GM21367 (cell line): ENCODE measurements around the gene PLCH1.

Experiments used
- ATAC-seq: cut with Tn5 transposase; IDR thresholded peaks from one replicate; pipeline ENCODE4 v1.9.1; 2021; ENCODE audit not compliant: unreplicated experiment

PLCH1 gene

GRCh38 chr3:155354658-155355057 is 390.2 kb downstream of the PLCH1 start:
- ATAC-seq = no peak

DNA sequence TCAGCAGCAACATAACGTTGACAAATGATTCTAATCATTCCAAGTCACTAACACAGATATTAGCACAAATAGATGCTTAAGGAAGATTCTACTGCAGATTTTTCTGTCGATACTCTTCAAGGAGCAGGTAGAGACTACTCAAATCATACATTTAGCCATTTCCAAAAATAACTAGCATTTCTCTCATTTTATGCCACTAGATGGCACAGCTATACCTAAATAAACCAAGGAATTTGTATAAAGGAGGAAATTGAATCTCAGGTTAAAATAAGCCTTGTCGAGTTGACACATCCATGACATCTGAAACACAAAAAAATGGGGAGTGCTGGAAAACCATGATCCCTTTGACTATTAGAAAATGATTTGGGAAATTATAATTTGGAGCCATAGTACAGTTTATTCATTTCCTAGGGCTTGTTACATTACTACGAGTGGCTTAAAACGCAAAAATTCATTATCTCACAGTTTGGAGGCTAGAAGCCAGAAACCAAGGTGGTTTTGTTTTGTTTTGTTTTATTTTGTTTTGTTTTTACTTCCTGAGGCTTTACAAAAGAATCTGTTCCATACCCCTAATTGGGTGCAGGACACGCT is 391.9 kb downstream of the PLCH1 start:
- no peak for ATAC-seq

- no peak for ATAC-seq
Observed at GRCh38 chr3:155350571-155350970, 394.3 kb downstream of the PLCH1 start.

GRCh38 chr3:155347901-155348300 is 397.0 kb downstream of the PLCH1 start:
- no peak for ATAC-seq

DNA sequence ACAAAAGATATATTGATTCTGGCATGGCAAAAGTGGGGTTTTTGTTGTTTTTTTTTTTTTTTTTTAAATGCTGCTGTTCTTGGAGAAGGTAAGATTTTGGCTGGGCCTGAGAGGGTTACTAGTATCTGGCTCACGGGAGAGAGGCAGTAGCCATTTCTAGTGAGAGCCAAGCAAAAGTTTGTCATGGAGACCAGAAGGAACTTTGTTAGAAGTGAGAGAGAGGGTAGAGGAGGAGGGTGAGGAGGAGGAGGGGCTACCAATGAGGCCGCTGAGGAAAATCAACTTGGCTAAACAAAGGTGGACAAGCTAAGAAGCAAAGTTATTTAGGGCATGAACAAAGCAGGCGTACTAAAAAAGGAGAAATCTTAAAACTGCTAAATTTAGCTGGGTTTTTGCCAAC is 402.5 kb downstream of the PLCH1 start:
- ATAC-seq = no peak

- no peak for ATAC-seq
Observed at GRCh38 chr3:155339052-155339451, 405.8 kb downstream of the PLCH1 start.

DNA sequence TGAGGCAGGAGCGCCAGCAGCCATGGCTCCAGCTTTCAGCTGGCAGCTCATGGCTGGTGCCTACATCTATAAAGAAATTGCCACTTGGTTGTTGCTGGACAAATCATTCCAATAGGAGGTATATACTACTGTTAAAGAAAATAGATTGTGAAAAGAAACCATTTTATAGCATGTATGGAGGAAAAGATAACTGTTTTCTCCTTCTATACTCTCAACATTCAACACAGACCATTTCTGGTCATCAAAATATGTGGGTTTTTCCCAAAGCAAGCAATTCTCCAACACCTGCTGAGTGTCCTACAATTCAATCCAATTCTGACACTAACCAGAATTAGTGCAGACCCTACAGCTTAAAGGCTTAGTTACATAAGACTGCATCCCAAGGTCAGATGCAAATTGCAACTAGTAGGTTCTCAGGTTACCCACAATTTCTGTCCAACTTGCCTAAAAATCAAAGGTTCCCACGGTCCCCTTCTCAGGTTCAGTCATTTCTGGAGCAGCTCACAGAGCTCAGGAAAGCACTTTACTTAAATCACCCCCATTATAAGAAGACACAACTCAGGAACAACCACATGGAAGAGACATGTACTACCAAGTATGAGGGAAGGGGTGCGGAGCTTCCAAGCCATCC is 409.0 kb downstream of the PLCH1 start:
- peak; percentile 42 for ATAC-seq

DNA sequence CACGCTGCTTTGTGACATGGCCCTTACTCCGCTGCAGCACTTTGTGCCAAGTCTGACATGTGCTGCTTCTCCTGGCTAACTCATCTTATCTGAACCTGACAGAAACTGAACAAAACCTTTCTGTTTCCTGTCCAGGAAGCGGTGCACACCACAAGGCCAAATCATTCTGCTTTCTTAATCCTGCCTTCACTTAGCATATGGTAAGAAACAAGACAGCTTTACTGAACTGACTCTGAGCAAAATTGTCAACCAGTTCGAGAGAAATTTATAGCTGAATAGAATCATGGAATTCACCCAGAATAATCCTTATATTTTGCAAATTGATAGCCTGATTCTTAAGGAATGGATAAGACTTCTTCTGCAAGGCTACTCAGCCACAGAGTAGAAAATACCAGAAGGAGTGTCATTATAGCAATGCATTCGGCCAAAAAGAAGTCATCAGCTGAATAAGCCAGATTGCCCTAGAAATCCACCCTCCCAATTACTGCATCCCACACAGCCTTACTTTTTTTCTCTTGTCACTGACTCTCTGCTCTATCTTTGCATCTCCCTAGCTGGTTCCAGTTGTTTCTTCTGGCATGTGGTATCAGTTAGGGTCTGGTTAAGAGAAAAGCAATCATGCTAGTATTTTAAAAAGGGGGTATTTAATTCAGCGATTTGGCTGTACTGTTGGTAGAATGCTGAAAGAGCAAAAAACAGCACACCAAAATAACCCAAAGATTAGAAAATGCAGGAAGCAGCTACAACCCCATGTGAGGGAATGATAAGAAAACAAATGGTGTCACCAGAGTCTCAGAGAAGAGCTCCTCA is 409.8 kb downstream of the PLCH1 start:
- peak; percentile 94 for ATAC-seq

- no peak for ATAC-seq
Observed at GRCh38 chr3:155334215-155334913, 410.5 kb downstream of the PLCH1 start.

GRCh38 chr3:155332716-155333115 is 412.2 kb downstream of the PLCH1 start:
- ATAC-seq = no peak

DNA sequence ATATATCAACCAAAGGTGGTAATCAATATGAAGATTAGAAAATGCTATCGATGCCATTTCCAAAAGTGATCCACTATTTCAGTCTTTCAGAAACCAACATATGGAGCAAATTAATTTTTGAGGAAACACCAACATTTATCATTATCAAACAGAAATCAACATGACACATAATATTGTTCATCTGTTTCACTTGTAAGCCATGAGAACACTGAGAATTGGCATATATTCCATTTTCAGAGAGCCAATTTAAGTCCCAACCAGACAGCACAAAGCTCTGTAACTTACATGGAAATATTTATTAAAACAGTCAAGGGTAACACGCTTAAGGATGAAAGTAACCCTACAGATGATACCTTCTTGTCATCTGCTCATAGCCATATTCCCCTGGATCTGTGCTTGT is 413.8 kb downstream of the PLCH1 start:
- no peak for ATAC-seq

DNA sequence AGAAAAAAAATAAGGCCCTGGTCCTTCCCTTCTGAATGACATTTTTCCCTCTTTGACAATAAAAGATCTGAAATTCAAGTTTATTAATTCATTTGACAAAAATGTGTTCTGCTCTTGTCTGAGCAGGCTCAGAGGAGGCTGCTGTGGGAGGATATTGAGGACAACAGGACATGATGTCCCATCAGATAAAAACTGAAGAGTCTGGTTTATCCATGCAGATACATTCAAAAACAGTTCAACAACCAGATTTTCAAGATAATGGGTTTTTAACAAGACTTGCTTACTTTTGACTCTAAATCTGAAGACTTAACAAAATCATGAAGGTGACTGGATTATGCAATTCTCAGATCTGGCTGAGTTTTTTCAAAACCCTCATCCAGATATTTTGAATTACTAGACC is 414.5 kb downstream of the PLCH1 start:
- no peak for ATAC-seq

DNA sequence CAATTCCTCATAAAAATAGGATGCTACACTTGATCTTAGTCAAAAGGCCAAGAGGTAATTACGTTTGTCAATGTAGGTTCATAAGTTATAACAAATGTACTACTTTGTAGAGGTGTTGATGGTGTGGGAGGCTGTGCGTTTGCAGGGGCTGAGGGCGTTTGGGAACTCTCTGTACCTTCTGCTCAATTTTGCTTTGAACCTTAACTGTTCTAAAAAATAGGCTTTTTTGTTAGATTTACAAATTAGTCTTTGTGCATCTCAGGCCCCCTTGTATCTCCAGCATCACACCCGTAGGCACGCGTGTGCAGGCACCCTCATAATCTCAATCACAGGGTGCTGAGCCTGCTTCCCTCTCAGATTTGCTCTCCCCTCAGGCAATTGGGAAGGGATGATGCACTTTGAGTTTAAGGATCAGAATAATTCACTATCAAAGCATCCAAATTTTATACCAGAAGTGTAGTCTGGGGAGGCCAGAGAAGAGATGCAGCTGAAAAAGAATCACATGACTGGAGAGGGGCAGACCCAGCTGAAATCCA is 415.3 kb downstream of the PLCH1 start:
- no peak for ATAC-seq

DNA sequence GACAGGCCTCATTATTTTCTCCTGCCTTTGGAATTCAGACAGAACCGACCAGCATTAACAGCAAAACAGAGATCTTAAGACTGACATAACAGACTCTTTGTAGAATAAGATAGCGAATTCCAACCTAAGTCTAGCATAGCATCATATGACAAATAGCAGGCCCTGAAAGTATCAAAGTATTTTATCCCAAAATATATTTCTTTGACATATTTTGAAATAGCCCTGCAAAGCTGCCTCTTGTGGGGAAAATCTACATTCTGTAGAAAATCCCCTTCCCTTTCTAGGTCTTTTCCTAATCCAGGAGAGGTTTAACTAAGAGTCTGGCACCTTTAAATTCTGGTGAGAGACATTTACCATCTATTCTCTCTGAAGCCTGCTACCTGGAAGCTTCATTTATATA is 417.0 kb downstream of the PLCH1 start:
- no peak for ATAC-seq

DNA sequence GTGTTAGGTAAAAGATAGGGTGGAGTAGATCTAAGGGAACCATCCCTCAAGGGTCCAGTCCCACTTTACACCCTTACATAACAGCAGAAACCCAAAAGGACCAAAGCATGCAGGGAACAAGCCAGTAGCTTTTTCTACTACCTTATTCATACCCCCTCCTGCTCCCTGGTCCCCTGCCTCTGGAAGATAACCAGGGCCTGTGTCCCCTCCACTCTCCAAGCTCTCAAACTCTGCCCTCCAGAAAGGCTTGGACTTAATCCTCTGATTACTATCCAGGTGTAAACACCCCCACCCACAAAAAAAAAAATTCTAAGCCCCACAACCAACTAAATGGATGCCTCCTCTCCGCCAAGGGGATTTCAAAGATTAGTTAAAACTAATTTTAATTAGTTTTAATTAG is 417.4 kb downstream of the PLCH1 start:
- no peak for ATAC-seq

DNA sequence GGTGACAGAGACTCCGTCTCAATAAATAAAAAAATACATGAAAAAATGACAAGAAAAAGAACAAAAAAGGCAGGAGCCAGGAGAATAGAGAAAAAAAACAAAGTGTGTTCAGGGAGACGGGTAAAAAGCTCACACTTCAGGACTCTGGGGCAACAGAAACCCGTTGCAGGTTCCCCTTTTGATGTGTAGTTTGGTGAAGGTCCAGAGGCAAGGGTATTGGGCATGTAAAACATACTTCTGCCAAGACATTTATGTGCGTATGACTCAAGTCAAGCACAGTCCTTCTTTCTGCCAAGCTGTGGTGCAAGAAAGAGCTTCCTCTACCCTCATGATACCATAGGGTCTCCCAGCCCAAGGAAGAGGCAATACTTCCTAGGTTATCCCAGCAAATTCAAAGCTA is 418.0 kb downstream of the PLCH1 start:
- ATAC-seq = no peak

- ATAC-seq = no peak
Observed at GRCh38 chr3:155326244-155326643, 418.6 kb downstream of the PLCH1 start.
